ENCODE results near the gene GK. TPM values are rescaled to one million over a fixed set of nuclear protein-coding genes. Genes with fewer than 3 reads are reported as not detected.
"Not testable (repeated sequence)": the region's sequence is repeated elsewhere in the genome, so short reads cannot be mapped to it uniquely, and the experiment has no call there.

GK gene
- total RNA-seq, 2 experiments from 2014 or later = 27.6 to 27.7 TPM

- no peak for ATAC-seq
- H3K27ac Mint-ChIP-seq = no peak overlapping the region
- no peaks in the 10 kb centered on the region for H3K9me3 Mint-ChIP-seq
- intact Hi-C loops (cut with micrococcal nuclease) = no loop called here
- DNase-seq = no peak
- H3K27me3 Mint-ChIP-seq = no peaks in the 10 kb centered on the region
- POLR2A ChIA-PET = no interaction called here
- TF ChIP-seq CTCF (IDR thresholded peaks at IDR 0.05) = no peak
- no peak overlapping the region for H3K4me3 Mint-ChIP-seq
- H3K36me3 Mint-ChIP-seq (ENCODE audit: low read depth) = no peaks in the 10 kb centered on the region
- CTCF ChIA-PET = no interaction called here
- H3K4me1 Mint-ChIP-seq (ENCODE audit: low read depth) = peaks cover 8% of the 10 kb centered on the region
These were observed 10.6 kb upstream of the GK start for GRCh38 chrX:30642642-30643041.

DNA sequence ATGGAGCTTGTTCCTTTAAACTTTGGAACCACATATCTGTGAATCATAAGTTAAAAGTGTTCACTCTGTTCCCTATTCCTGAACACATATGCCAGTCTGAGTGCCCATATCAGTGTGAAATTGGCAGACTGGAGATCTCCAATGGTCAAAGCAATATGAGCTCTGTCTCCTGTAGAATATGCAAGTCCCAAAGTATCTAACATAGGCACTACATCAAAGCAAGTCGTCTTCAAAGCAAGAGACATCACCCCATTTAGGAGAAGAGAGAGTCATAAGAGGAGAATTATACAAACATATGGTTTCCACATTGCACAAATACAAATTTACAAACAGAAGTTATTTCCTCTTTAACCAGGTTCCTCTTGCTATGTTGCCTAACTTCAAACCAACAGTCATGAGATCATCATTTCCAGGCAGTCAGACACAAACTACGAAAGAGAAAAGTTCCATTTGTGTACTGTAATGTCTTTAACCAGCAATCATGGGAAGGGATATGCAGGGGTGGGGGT is 9.9 kb upstream of the GK start:
- no peak overlapping the region for H3K27ac Mint-ChIP-seq
- POLR2A ChIA-PET = no interaction called here
- H3K36me3 Mint-ChIP-seq (ENCODE audit: low read depth) = no peaks in the 10 kb centered on the region
- no peak overlapping the region for H3K4me3 Mint-ChIP-seq
- no peak for TF ChIP-seq CTCF (IDR thresholded peaks at IDR 0.05)
- ATAC-seq (no peak), DNase-seq (no peak)
- CTCF ChIA-PET = interaction anchor here (1.6 kb wide), 1 partner anchor 92 kb away, joined by 4 read pairs; no protein-coding TSS in a partner anchor
- no peaks in the 10 kb centered on the region for H3K27me3 Mint-ChIP-seq
- intact Hi-C loops (cut with micrococcal nuclease) = no loop called here
- H3K4me1 Mint-ChIP-seq (ENCODE audit: low read depth) = peaks cover 8% of the 10 kb centered on the region
- H3K9me3 Mint-ChIP-seq = no peaks in the 10 kb centered on the region

GRCh38 chrX:30649859-30650258 is 3.4 kb upstream of the GK start:
- H3K9me3 Mint-ChIP-seq = no peaks in the 10 kb centered on the region
- no peak for DNase-seq
- ATAC-seq = peak; percentile 57
- H3K27me3 Mint-ChIP-seq = no peaks in the 10 kb centered on the region
- CTCF ChIA-PET = interaction anchor here (0.8 kb wide), 1 partner anchor 85 kb away, joined by 5 read pairs; no protein-coding TSS in a partner anchor
- H3K36me3 Mint-ChIP-seq (ENCODE audit: low read depth) = no peaks in the 10 kb centered on the region
- no peak overlapping the region for H3K4me3 Mint-ChIP-seq
- intact Hi-C loops (cut with micrococcal nuclease) = loop anchor here (10.0 kb wide), 1 partner anchor 75 kb away; the partner anchor contains the start of gene TASL
- no peak for TF ChIP-seq CTCF (IDR thresholded peaks at IDR 0.05)
- peak overlapping the region; percentile 95 for H3K27ac Mint-ChIP-seq
- H3K4me1 Mint-ChIP-seq (ENCODE audit: low read depth) = peaks cover 21% of the 10 kb centered on the region
- POLR2A ChIA-PET = interaction anchor here (0.7 kb wide), 1 partner anchor 334 kb away, joined by 3 read pairs; no protein-coding TSS in a partner anchor

- CTCF ChIA-PET = no interaction called here
- H3K9me3 Mint-ChIP-seq = no peaks in the 10 kb centered on the region
- peak overlapping the region; percentile 93 for H3K27ac Mint-ChIP-seq
- peaks cover 9% of the 10 kb centered on the region for H3K36me3 Mint-ChIP-seq (ENCODE audit: low read depth)
- intact Hi-C loops (cut with micrococcal nuclease) = loop anchor here (10.0 kb wide), 1 partner anchor 78 kb away; the partner anchor contains the start of gene TASL
- H3K27me3 Mint-ChIP-seq = no peaks in the 10 kb centered on the region
- peak overlapping the region; percentile 86 for H3K4me3 Mint-ChIP-seq
- POLR2A ChIA-PET = interaction anchor here (1.2 kb wide), 1 partner anchor 61 kb away, joined by 5 read pairs; no protein-coding TSS in a partner anchor
- no peak for TF ChIP-seq CTCF (IDR thresholded peaks at IDR 0.05)
- DNase-seq = peak; percentile 93
- peaks cover 40% of the 10 kb centered on the region for H3K4me1 Mint-ChIP-seq (ENCODE audit: low read depth)
- peak; percentile 84 for ATAC-seq
These were observed 452 bp upstream of the GK start for GRCh38 chrX:30652527-30653414.

GRCh38 chrX:30654386-30654785 is 1.2 kb downstream of the GK start:
- POLR2A ChIA-PET, ATAC-seq, CTCF ChIA-PET, H3K9me3 Mint-ChIP-seq, DNase-seq, H3K27me3 Mint-ChIP-seq: not testable (repeated sequence)
- Mint-ChIP-seq H3K4me3 (peak overlapping the region; percentile 86), H3K27ac (peak overlapping the region; percentile 38), H3K36me3 (ENCODE audit: low read depth) (peaks cover 16% of the 10 kb centered on the region), H3K4me1 (ENCODE audit: low read depth) (peaks cover 50% of the 10 kb centered on the region)
- intact Hi-C loops (cut with micrococcal nuclease) = loop anchor here (10.0 kb wide), 1 partner anchor 80 kb away; the partner anchor contains the start of gene TASL
